Osteocyte (in vitro differentiated cells): ENCODE results near the gene KRT78. TPM values are rescaled to one million over a fixed set of nuclear protein-coding genes. Genes with fewer than 3 reads are reported as not detected.

ENCODE experiments used
- DNase-seq: peaks from one replicate; pipeline ENCODE4 v3.0.0; 2021; ENCODE audit warnings: mixed read lengths; ENCODE audit not compliant: unreplicated experiment; ENCODE audit errors: extremely low spot score
- H3K27ac Mint-ChIP-seq: one replicate; pipeline ENCODE4 v1.8.0; 2021; ENCODE audit warnings: mild to moderate bottlenecking, mixed read lengths; ENCODE audit not compliant: unreplicated experiment
- H3K27me3 Mint-ChIP-seq: one replicate; pipeline ENCODE4 v1.8.0; 2021; ENCODE audit warnings: mixed read lengths; ENCODE audit not compliant: unreplicated experiment
- H3K36me3 Mint-ChIP-seq: one replicate; pipeline ENCODE4 v1.8.0; 2021; ENCODE audit warnings: mixed read lengths; ENCODE audit not compliant: unreplicated experiment
- H3K4me1 Mint-ChIP-seq: one replicate; pipeline ENCODE4 v1.8.0; 2021; ENCODE audit warnings: mixed read lengths; ENCODE audit not compliant: unreplicated experiment
- H3K4me3 Mint-ChIP-seq: one replicate; pipeline ENCODE4 v1.8.0; 2021; ENCODE audit warnings: mild to moderate bottlenecking, moderate library complexity, mixed read lengths; ENCODE audit not compliant: unreplicated experiment
- H3K9me3 Mint-ChIP-seq: one replicate; pipeline ENCODE4 v1.8.0; 2021; ENCODE audit warnings: mixed read lengths; ENCODE audit not compliant: unreplicated experiment
- total RNA-seq: library from RNA; stranded (reverse); gene quantifications from 2 replicates; pipeline ENCODE4 v1.2.1, GENCODE V29; 2021
- TF ChIP-seq, protein P1 (sequence below): fragments of 200-600 bp; sonication (generic); IDR thresholded peaks from 2 replicates; pipeline ENCODE4 v1.5.0; 2021; ENCODE audit warnings: antibody characterized with exemption, mild to moderate bottlenecking, moderate library complexity

The KRT78 gene
- total RNA-seq, 1 donor from 2014 or later: not detected

DNA sequence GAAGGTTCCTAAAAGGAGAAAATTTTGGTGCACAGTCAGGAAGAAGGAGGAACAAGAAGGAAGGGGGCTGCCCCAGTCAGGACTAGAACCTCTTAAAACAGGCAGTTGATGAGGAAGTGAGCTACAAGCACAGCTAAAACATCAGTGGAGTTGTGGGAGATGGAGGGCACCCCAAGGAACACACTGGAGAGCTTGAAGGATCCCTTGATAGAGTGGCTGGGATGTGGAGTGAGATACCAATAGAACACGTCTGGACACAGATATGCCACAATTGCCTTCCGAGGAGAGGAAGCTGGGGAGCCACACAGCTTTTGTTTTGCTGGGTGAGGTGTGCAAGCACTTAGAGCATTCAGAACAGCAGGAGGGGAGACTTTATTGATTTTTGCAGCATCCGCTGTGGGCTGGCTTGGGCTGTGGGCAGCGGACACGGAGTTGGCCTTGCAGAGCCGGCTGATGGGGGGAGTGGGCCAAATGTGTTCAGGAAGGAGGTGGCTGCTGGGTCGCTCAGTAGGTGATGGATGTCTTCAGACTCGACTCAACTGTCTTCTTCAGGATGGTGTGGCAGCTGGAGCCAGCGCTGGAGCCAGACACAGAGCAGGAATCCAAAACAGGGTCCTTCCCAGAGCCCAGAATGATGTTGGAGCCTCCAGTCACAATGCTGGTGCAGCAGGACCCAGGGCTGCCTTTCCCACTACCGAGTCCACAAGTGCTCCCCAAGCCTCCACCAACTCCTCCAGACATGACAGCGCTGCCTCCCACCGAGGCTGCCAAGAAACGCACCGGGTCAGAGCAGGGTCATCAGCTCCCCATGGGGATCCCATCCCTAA is 10.0 kb downstream of the KRT78 start:
- H3K9me3 Mint-ChIP-seq: no peaks in the 10 kb centered on the region
- TF ChIP-seq, protein P1, sequence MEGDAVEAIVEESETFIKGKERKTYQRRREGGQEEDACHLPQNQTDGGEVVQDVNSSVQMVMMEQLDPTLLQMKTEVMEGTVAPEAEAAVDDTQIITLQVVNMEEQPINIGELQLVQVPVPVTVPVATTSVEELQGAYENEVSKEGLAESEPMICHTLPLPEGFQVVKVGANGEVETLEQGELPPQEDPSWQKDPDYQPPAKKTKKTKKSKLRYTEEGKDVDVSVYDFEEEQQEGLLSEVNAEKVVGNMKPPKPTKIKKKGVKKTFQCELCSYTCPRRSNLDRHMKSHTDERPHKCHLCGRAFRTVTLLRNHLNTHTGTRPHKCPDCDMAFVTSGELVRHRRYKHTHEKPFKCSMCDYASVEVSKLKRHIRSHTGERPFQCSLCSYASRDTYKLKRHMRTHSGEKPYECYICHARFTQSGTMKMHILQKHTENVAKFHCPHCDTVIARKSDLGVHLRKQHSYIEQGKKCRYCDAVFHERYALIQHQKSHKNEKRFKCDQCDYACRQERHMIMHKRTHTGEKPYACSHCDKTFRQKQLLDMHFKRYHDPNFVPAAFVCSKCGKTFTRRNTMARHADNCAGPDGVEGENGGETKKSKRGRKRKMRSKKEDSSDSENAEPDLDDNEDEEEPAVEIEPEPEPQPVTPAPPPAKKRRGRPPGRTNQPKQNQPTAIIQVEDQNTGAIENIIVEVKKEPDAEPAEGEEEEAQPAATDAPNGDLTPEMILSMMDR: no peak
- no peak overlapping the region for H3K4me3 Mint-ChIP-seq
- H3K4me1 Mint-ChIP-seq: peaks cover 17% of the 10 kb centered on the region
- H3K27me3 Mint-ChIP-seq: no peaks in the 10 kb centered on the region
- DNase-seq: no peak
- no peak overlapping the region for H3K27ac Mint-ChIP-seq
- no peaks in the 10 kb centered on the region for H3K36me3 Mint-ChIP-seq

DNA sequence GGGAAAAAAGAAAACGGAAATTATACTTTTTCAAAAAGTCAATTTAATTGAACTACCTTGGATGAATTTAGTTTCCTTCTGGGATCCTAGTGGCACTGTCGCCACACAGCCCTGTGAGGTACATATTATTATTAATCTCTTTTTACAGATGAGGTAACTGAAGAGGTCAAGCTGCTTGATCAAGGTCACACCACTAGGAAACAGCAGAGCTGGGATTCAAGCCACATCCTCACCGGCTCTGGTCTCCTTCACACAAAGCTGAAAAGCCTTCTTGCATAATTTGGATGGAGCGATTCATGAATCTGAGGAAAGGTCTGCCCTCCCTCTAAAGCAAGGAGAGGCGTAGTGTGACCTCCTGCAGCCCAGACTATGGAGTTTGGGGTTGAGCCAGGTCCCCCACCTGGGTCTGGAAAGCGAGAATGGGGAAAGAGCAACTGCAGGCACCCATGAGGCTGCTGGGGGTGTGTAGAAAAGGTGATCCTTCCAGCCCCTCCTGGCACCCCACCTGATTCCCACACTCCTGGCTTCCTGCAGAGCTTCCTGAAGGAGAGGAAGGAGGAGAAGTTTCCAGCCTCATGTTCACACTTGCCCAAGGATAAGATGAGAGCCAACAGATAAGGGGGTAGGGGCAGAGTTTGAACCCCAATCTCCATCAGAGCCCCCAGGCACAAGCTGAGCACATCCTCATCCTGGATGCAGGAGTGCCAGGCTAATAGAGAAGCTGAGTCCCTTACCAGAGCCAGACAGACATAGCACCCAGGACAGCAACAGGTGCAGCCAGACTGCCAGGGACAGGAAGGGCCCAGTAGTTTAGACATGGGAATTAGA is 10.8 kb downstream of the KRT78 start:
- Mint-ChIP-seq H3K36me3 (no peaks in the 10 kb centered on the region), H3K27me3 (no peaks in the 10 kb centered on the region), H3K9me3 (no peaks in the 10 kb centered on the region), H3K4me3 (no peak overlapping the region), H3K27ac (no peak overlapping the region), H3K4me1 (peaks cover 17% of the 10 kb centered on the region)
- DNase-seq: no peak
- TF ChIP-seq, protein P1: no peak

DNA sequence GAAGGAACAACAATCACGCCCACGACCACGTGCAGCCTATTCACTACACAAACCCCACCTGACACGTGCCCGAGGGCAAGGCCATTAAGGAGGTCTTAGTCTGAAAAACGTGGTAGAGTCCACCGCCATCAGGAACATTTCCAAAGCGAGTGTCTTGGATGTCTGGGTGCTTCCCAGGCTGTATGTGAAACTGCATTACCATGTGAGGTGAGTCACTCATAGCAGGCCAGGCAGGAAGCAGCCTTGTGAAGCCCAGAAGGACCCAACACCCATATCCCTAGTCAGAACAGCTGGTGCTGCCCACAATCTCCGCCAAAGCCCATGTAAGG is 11.4 kb downstream of the KRT78 start:
- DNase-seq: no peak
- H3K27me3 Mint-ChIP-seq: no peaks in the 10 kb centered on the region
- H3K36me3 Mint-ChIP-seq: no peaks in the 10 kb centered on the region
- no peaks in the 10 kb centered on the region for H3K9me3 Mint-ChIP-seq
- H3K27ac Mint-ChIP-seq: no peak overlapping the region
- TF ChIP-seq, protein P1: no peak
- no peak overlapping the region for H3K4me3 Mint-ChIP-seq
- H3K4me1 Mint-ChIP-seq: peaks cover 17% of the 10 kb centered on the region

DNA sequence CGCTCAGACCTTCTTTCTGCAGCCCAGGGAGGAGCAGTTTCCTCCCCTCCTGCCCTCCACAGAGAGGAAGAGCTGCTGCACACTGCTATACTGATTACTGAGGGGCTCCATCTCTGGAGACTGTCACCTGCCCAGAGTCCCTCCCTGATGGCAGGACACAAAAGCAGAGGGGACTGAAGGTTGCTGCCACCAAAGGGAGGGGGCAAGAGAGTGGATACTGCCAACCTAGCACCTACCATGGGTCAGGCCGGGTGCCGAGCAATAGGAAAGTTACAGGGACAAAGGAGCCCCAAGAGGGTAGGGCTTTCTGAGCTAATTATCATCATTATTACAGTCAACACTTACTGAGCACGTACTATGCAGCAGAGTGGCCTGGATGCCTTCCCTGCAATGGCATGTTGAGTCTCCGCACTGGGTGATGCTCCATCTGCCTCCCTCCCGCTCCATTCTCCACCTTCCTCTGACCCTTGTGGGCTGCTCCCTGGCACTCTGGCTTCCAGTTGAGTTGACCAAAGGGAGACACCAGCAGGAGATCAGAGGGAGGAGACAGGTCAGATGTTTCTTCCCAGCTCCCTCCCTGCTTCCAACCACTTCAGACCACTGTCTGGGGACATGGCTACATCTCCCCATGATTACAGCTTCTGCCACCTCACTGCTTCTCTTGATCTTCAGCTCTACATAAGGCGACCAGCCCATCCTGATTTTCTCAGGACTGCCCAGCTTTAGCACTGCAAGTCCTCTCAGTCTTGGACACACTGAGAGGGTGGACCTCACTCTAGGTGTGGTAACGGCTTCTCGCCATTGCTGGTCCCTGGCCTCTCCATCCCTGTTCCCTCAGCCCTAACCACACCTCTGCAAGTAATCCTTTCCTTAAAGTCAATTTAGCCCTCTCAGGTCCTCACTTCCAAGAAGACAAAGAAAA is 12.0 kb downstream of the KRT78 start:
- Mint-ChIP-seq H3K27me3 (no peaks in the 10 kb centered on the region), H3K4me1 (peaks cover 17% of the 10 kb centered on the region), H3K9me3 (no peaks in the 10 kb centered on the region), H3K36me3 (no peaks in the 10 kb centered on the region), H3K4me3 (no peak overlapping the region), H3K27ac (no peak overlapping the region)
- no peak for DNase-seq
- TF ChIP-seq, protein P1: no peak
